GOT3 (cell line): ENCODE data around the gene TFDP1.
"Not testable (repeated sequence)": the region's sequence is repeated elsewhere in the genome, so short reads cannot be mapped to it uniquely, and the experiment has no call there.

Experiments
- DNase-seq: peaks from one replicate; lab custom pipeline; 2025; ENCODE audit warnings: mixed read lengths; lab: John Stamatoyannopoulos, UW

TFDP1 gene

DNA sequence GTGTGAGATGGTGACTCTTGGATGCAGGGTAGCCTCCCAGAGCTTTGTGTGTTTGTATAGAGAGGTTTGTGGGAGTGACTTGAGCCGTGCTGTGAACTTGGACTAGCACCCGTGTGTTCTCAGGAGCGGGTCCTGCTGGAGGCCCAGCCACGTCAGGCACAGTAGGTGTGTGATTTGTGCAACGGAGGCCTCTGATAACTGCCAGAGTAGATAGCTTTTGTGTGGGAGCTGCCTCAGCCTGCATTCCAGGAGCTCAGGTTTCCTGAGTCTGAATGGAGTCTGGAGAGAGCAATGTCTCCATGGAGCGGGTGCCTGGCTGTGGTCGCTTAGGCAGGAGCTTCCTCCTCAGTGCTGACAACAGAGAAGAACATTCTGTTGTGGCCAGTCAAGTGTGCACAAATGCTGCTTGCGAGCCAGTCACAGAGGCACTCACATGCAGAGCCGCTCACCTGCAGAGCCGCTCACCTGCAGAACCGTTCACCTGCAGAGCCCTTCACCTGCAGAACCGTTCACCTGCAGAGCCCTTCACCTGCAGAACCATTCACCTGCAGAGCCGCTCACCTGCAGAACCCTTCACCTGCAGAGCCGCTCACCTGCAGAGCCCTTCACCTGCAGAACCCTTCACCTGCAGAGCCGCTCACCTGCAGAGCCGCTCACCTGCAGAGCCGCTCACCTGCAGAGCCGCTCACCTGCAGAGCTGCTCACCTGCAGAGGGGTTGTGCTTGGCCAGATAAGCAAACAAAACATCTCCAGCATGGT, 32.6 kb downstream of the TFDP1 start:
- DNase-seq = no peak

DNA sequence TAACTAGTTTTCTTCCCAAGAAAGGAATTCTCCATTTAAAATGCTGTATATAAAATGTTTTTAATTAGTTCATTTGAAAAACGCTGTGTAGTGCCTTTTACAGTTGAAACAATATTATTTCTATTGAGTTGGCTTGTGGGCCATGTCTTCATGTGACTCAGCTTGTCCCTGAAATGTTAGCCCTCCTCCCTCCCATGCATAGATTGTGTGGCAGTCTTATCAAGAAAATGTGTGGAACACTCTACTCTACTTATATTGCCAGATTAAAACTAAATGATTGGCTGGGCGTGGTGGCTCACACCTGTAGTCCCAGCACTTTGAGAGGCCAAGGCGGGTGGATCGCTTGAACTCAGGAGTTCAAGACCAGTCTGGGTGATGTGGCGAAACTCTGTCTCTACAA, 33.4 kb downstream of the TFDP1 start:
- no peak for DNase-seq

DNA sequence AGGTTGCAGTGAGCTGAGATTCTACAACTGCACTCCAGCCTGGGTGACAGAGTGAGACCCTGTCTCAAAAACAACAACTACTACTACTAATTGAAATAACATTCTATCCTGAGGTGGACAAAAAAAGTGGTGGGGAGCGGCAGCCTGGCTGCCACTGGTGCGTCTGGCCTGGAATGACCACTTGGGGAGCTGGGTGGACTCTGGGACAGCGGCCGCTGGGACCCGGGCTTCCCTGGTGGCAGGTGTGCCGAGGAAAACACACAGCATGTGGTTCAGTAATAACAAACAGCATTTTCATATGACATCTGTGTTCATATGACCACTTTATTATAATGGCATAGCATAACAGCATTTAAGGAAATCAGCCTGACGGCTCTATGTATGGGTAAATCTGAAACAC, 33.9 kb downstream of the TFDP1 start:
- DNase-seq = no peak

DNA sequence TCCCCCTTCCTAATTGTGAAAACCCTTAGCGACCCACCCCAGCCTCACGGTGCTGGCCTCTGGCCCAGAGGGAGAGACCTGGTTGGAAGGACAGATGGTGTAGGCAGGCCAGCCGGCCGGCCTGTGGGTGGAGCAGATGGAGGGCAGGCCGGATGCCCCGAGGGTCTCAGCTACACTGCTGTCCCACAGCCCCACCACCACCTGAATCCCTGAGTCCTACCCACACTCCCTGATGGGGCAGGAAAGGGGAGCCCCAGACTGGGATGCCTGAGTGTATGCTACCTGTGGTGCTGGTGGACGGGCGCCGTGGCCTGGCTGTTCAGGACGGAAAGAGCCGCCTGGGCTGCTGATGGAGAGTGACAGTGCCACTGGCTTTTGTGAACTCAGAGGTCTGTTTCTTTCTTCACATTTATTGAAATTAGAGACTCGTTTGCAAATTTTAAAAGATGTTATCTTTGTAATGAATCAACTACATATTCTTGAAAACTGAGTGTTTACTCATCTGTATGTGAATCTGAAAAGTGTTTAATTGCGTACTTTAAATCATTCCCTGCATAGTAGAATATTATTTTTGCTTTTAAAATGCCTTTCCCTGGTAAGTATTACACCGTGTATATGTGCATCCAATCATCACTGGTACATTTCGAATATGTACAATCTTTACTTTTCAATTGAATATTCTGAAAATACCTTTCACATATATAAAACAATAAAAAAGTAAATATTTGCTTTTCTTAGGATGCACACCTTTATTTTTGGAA, 35.7 kb downstream of the TFDP1 start:
- DNase-seq = no peak

DNA sequence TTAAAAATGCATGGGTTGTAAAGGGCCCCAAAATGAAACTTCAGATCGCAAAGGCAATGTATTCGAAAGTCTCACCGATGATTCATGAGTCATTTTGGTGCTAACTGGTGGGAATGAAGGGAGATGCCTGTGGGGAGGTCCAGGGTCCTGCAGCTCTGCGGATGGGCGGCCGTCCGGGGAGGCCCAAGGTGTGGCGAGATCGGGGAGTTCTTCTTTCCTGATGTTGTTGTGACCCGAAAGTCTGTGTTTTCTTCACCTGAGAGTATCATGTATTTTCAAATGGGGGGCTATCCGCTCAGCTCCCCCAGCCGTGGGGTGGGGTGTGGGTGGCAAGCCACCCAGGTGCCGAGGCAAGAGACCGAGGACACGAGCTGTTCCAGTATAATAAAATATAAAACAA, 36.5 kb downstream of the TFDP1 start:
- DNase-seq = no peak

DNA sequence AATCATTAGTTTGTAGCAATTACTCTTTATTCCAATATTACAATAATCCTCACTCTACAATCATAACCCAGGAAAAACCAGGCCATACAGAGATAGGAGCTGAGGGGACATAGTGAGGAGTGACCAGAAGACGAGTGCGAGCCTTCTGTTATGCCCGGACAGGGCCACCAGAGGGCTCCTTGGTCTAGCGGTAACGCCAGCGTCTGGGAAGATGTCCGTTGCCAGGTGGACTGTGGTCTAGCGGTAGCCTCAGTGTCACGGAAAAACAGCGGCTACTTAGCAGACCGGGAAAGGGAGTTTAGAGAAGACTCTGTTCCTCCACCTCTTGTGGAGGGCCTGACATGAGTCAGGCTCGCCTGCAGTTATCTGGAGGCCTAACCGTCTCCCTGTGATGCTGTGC, 36.9 kb downstream of the TFDP1 start:
- not testable (repeated sequence) for DNase-seq

DNA sequence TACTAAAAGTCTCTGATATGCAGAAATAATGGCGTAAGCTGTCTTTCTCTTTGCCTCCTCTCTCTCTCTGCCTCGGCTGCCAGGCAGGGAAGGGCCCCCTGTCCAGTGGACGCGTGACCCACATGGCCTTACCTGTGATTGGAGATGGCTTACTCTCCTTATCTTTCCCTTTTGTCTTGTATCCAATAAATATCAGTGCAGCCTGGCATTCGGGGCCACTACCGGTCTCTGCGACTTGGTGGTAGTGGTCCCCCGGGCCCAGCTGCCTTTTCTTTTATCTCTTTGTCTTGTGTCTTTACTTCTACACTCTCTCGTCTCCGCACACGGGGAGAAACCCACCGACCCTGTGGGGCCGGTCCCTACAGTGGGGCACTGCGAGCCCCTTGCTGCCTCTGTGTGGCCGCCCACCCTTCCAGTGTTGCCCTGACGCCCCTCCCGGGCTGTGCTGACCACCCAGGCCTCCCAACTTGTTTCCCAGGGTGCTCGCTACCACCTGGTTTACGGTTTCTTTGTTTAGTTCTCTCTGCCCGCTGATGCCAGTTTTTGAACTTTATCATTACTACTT, 37.5 kb downstream of the TFDP1 start:
- not testable (repeated sequence) for DNase-seq

DNA sequence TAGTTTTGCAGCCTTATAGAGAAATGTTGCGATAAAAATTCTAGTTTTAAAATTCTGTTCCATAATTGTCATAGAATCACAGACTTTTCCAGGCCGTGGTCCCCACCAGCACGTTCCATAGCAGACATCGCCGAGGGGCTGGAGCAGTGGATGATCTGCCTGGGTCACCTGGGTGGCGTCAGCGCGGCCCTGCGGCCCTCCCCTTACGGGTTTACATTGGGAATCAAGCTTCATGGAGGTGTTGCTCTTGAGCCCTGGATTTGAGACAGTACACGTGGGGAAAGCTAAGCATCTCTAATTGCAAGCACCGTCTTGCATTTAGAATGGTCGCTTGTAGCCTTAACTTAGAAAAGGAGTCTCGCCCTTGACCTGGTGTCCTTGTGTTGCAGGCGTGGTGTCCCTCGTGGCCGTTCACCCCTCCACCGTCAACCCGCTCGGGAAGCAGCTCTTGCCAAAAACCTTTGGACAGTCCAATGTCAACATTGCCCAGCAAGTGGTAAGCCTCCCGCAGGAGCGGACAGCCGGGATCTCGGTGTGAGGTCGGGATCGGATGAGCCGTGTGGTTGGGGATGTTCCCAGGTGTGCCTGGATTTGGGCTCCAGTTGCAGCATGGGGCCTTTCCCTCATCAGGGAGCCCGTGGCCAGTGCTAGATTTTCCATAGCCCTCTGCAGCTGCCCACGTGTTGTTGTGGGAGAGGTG, 38.4 kb downstream of the TFDP1 start:
- DNase-seq = no peak

DNA sequence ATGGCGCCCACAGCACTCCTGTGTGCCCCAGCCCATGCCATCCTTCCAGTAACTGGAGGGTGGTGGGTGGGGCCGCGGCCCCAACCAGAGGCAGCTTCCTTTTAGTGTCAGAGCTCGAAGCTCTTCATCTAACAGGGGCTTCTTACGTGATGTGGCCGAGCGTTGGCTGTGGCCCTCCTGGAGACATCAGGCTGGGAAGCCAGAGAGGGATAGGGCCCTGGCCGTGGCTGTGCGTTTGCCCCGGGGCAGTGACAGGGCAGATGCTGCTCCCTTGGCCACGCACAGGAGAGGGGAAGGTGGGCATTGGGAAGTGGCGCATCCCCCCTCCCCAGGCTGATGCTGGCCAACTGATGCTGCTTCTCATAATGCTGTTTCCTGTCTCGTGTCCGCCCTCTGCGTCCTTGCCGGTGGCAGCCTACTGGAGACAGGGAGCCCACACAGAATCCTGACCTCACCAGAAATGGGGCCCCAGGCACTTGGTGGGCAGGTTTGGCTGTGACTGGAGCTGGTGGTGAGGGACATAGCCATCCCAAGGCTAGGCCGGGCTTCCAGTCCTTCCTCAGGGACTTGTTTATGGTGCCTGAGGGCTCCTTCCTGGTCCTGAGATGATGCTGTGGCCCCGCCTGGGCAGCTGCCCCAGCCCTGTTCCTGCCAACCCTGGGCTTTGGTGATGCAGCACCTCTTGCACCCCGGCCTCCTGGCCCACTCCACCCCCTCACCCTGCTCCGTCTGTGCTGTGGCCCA, 39.1 kb downstream of the TFDP1 start:
- no peak for DNase-seq

DNA sequence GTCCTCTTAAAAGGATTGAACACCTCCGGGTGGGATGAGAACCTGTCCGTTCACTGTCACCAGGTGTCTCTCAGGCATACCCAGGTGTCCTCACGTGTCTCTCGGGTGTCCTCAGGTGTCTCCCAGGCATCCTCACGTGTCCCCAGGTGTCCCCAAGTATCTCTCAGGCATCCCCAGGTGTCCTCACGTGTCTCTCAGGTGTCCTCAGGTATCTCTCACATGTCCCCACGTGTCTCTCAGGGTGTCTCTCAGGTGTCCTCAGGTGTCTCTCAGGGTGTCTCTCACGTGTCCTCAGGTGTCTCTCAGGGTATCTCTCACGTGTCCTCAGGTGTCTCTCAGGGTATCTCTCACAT, 39.7 kb downstream of the TFDP1 start:
- DNase-seq = no peak

DNA sequence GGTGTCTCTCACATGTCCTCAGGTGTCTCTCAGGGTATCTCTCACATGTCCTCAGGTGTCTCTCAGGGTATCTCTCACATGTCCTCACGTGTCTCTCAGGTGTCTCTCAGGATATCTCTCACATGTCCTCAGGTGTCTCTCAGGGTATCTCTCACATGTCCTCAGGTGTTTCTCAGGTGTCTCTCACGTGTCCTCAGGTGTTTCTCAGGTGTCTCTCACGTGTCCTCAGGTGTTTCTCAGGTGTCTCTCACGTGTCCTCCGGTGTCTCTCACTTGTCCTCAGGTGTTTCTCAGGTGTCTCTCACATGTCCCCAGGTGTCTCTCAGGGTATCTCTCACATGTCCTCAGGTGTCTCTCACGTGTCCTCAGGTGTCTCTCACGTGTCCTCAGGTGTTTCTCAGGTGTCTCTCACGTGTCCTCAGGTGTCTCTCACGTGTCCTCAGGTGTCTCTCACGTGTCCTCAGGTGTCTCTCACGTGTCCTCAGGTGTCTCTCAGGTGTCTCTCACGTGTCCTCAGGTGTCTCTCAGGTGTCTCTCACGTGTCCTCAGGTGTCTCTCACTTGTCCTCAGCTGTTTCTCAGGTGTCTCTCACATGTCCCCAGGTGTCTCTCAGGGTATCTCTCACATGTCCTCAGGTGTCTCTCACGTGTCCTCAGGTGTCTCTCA, 40.2 kb downstream of the TFDP1 start:
- DNase-seq = not testable (repeated sequence)

DNA sequence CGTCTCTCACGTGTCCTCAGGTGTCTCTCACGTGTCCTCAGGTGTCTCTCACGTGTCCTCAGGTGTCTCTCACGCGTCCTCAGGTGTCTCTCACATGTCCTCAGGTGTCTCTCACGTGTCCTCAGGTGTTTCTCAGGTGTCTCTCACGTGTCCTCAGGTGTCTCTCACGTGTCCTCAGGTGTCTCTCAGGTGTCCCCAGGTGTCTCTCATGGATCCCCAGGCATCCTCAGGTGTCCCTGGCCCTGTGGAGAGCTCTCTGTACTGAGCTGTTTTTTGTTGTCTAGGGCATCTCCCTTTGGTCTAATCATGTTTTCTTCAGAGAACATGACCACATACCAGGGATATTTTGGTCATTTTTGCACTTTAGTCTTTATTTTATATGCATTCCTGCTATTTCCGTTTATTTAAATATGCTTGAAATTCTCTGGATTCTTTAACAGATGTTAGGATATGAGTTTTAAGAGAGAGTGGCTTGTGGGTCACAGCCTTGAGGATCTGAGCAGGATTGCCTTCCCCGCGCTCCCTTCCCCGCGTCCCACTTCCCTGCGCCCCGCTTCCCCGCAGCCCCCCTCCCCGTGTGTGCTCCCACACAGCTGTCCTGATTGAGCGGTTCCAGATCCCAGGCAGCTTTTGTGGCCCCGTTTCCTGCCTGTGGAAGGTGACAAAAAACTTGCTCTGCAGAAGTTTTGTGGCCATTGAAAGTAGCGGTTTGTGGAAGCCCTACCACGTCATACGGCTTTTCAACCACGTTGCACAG, 41.6 kb downstream of the TFDP1 start:
- DNase-seq = no peak

DNA sequence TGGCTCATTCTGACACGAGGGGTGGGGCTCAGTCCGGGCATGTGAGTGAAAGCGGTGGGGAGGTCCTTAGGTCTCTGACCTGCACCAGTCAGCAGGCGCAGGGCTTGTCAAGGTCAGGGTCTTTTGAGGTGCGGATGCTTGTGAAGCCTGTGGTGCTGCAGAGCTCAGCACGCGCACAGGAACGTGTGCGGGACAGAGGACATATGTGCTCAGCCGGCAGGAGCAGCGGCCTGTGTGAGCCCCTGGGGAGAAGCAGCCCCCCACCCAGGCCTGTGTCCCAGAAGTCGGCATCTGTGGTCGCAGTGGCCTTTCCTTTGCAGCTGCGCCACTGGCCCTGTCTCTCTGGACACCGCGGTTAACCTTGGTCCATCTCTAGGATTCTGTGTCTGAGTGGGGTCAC, 42.6 kb downstream of the TFDP1 start:
- no peak for DNase-seq

DNA sequence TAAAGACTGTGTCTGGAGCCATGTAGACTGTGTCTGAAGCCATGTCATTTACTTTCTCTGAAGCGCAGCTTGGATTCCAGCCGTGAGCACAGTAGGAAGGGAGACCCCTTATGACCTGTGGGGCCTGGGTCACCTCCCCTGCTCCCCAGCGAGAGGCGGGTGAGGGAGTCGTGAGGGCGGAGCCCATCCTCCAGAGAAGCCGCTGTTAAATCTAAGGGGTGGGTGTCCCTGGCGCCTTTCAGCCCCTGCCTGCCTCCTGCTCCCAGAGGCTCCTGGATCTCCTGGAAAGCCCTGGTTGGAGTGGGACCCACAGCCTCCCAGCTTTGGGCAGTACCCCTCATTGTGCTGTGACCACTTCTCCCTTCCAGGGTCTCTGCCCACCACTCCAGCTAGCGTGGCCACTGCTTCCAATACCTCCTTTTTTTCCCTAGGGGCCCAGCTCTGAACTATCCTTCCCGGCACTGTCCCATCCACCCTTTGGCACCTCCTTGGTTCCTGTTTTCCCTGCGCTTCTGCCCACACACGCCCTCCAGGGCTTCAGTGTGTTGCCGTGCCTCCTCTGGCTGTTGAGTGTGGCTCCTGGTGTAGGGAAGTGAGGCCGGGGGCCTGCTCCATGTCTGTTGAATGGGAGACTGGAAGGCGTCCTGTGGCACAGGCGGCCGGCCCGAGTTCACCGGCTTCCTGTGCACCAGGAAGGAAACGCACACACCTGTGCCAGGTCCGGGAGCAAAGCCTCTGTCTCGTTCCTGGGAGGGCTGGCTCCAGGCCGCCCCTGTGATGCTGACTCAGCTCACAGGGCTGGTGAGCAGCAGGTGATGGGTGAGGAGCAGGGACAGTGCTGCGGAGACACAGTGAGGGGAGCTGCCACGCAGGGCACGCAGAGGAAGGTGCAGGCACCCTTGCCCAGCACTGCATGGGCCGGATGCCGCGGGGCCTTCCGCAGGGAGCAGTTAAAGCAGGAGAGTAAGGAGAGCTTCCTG, 44.0 kb downstream of the TFDP1 start:
- DNase-seq = no peak

DNA sequence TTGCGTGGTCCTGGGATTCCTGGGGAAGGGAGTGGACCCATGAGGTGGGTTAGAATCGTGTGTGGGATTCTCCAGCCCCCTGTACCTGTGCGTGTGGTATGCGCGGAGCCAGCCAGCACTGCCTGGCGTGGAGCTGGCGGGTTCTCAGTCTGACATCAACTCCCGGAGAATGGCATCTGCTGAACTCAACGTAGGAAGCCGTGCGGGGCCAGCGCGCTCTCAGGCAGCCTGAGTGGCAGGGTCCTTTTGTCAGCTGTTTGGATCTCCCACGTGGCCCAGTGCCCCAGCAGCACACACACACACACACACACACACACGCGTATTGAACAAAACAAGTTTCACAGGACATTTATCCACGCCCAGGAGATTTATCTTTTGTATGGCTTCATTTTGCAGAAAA, 45.3 kb downstream of the TFDP1 start:
- no peak for DNase-seq

DNA sequence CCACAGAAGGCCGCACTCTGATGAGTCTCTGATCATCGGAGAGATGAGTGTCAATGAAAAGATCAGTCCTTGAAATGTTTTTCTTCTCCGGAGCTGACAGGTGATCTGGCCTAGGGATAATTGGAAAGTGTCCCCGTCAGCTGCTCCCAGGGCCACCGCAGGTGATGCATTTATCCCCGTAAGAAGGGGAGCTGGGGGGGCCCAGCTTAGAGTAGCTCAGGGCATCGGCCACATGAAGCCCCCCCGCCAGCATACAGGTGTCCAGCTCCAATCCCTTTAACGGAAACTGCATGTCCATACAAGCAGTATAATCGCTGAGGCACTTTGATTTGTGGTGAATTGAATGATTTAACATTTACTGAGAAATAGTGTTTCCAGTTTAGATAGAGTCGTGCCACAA, 45.7 kb downstream of the TFDP1 start:
- DNase-seq = no peak

DNA sequence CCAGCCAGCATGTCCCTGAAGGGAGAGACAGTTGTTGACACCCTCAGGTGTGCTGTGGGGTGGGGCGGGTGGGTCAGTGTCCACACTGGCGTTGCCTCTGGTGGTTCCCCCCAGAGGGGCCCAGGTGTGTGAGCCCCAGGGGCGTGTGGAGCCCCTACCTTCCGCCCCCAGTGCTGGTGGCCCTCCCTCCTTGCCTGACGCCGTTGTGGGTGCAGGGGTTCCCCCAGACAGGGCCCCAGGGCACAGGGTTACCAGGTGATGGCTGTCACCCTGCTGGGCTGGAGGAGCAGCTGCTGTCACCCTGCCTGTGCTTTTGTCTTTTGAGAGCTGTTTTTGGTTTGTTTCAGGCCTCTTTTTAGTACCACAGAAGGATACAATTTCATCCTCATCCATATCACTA, 46.3 kb downstream of the TFDP1 start:
- no peak for DNase-seq

DNA sequence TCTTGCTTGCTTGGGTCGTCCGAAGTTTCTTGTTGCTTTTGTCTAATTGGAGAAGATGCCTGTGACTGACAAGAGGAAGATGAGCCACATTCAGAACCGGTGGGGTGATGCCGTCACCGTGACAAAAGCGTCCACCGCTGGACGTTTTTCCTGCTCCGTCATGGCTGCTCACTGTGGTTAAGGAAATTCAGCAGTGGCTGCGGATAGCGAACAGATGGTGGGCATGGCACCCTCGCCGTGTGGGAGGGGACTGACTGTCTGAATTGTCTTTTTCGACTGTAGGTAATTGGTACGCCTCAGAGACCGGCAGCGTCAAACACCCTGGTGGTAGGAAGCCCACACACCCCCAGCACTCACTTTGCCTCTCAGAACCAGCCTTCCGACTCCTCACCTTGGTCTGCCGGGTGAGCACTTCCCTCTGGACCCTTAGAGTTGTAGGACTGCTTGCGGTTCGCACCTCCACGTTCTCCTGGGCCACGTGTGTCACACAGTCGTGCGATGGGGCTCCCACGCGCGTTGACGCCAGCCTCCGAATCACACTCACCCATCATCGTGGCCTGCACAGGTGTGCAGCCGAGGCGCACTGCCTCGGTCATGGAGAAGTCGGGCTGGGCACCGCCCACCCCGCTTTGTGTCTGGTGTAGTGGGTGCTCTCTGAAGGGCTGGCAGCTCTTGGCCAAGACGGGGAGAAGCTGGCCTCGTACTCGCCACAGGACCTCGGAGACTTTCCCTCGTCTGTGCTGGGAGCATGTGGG, 47.0 kb downstream of the TFDP1 start:
- DNase-seq = no peak
